Hepatocyte (in vitro differentiated cells): ENCODE measurements around the gene ASB15.

Source experiments
- CTCF ChIP-seq: fragments of 200-600 bp; sonication (generic); IDR thresholded peaks from 2 replicates; pipeline ENCODE4 v1.5.1; 2016; ENCODE audit warnings: antibody characterized with exemption, mild to moderate bottlenecking; ENCODE audit not compliant: poor library complexity
- EZH2 ChIP-seq: fragments of 200-600 bp; sonication (generic); IDR thresholded peaks from 2 replicates; pipeline ENCODE4 v1.6.1; 2016; ENCODE audit warnings: antibody characterized with exemption, mild to moderate bottlenecking, borderline replicate concordance

GRCh38 chr7:123608991-123609882 is 7.6 kb downstream of the ASB15 start:
- TF ChIP-seq CTCF (no peak), EZH2 (no peak)
